ENCODE measurements around the gene GDNF.
A peak's percentile ranks its signal among the peaks of the same experiment; 100 is the strongest.

GDNF gene

DNA sequence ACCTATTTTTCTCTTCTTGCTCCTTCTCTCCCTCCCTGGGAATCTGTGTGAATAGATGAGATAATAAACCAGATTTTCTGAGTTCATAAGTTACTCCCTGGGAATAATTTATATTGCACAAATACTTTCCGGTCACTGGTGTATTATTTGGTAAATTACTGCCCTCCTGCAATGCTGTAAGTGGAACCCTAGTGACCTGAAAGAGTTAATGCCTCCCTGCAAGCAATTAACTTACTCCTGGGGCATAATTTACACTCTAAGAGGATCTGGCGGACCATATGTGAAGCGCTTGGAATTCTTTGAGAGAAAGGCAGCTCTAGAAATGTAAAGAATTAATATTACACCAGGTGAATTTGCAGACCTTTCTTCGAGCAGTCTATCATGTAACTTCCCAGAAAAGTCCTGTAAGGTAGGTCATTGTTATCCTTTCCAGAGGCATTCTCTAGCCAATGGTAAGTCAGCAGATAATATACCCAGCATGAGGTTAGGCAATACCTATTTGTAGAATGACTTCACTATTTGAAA lies 7.0 kb upstream of the GDNF start:
- no peak for DNase-seq (ENCODE audit: low read depth in 2 of 2)

DNA sequence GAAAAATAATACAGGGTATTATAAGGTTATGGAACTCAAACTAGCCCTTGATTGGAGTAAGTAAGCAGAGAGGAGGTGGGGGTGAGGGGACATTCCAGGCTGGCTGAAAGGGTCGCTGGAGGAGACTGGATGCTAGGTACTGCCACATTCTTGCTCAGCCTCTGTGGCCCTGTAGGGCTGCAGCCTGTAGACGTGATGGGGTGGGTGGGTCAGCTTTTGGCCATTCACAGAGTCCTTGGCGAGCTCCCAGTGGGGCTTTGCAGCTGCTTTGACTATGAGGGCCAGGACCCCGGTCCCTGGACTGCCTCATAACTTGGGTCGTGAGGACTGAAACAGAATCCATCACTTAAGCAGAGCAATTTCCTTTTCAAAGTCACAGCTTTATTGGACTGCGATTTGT lies 4.2 kb upstream of the GDNF start:
- no peak for DNase-seq (ENCODE audit: low read depth in 2 of 2)

DNA sequence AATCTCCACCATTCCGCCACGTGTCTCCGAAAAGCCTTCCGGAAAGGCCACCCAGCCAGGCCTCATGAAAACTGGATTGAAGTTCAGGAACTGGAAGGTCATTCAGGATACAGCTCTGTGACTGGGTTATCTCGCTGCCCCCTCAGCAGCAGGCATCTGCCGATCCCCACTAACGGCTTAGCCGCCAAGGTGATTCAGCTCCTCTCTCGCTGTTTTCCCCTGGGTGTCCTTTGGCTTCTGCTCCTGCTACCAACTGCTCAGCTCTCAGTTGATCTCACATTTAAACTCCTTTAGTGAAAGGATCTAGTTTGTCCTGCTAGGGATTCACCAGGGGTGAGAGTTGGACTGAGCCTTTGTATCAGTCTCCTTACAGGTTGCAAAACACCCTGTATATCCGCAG lies 2.2 kb upstream of the GDNF start:
- DNase-seq (ENCODE audit: low read depth in 2 of 2) = no peak

DNA sequence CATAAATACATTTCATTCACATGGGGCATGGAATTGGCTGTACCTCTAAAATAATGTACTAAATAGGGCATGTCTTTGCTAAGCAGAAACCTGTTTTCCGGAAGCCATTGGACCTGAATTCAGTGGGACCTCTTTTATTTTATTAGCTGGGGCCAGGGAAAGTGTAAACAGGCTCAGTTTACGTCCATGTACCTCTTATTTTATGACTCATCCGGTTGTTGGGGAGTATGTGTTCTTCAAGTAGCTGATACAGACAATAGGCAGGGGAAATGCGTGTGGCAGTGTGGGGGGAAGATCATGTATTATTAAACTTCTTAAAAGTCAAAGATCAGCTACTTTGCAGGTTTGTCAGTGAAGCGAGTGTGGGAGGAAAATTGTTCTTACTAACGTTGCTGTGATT lies 1.4 kb upstream of the GDNF start:
- DNase-seq (ENCODE audit: low read depth in 2 of 2) = no peak

DNA sequence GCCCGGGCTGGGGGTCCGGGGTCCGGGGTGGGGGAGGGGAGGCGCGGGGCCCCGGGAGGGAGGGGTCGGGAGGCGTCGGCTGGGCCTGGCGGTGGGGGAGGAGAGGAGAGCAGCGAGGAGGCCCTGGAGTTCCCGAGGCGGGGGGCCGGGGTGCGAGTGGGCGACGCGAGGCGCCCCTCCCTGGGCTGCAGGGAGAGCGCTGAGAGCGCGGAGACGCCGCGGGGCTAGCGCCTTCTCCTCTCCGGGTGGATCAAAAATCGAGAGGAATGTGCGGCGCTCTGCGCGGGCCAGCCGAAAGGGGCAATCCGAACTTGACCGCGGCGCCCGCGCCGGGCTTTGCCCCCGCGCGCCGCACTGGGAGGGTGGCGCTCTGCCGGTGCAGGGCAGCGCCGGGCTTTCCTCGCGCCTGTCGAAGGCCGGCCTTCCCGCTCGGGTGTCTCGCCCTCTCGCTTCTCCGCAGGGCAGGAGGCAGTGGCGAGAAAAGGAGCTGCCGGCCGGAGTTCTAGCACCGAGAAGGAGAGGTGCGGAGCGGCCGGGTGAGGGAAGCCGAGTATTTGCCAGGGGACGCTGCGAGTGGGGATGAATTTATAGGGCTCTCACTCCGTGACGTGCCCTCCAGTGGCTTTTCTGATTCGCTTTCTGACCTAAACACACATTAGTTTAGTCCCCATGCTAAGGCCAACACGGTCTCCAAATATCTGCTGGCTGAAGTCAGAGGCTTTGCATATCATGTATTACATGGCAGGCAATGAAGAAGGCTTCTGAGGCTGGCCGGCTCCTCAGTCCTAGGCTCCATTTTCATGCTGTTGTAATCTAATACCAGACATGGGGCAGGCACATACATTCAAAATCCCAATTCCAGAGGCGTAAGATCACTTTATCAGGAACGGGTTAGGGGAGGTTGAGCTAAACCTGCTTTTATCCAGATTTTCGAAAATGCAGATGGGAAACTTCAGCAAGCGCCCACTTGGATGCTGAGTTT lies 503 bp upstream of the GDNF start:
- no peak for DNase-seq (ENCODE audit: low read depth in 2 of 2)

DNA sequence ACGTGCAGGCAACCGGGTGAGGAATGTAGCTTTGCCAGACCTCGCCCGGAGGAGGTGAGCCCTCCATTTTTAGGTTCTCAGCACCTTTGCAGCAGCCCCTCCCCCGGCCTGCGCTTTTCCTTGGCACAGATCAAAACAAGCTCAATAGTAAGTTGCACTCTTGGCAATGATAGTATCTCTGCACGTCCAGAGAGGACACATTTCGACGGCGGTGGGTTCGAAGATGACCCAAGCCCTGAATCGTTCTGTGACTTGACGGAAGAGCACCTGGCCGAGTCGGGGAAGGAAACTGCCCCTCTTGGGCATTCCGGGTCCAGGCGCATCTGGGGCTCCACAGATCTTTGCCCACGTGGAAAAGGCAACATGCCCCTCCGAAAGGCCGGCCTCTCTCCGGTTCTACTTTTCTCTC lies 904 bp downstream of the GDNF start:
- no peak for DNase-seq (ENCODE audit: low read depth in 2 of 2)

DNA sequence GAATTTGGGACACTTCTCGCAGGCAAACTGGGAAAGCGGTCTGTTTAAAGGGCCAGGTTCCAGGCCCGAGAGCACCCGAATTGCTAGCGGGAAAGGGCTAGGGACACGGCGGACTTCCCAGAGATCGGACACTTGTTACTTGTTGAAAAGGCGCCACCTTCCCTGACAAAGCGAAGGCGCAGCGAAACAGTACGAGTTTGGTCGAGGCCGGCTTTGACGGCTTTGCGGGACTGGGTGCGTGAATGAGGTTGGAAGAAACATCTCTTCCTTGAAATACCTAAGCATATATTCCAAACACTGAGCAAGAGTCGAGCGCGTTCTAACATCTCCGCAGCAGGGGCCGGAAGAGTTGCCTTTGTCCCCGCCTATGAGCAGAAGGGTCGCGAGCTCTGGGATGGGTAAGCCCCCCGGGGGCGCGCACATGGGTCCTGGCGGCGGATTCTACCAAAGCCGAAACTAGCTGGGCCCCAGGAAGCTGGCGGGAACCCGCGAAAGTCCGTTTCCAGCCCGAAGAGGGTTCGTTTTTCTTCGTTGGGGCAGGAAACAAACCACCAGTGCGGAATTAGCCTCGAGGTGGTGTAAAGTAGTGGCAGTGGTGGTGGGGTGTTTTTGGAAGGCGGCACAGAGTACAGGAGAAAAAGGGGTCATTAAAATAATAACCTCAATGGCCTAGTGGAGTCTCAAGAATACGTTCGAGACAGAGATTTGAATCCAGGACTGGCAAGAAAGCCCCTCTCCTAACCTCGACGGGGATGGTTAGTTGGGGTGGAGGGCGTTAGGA lies 1.5 kb downstream of the GDNF start:
- no peak for DNase-seq (ENCODE audit: low read depth in 2 of 2)

DNA sequence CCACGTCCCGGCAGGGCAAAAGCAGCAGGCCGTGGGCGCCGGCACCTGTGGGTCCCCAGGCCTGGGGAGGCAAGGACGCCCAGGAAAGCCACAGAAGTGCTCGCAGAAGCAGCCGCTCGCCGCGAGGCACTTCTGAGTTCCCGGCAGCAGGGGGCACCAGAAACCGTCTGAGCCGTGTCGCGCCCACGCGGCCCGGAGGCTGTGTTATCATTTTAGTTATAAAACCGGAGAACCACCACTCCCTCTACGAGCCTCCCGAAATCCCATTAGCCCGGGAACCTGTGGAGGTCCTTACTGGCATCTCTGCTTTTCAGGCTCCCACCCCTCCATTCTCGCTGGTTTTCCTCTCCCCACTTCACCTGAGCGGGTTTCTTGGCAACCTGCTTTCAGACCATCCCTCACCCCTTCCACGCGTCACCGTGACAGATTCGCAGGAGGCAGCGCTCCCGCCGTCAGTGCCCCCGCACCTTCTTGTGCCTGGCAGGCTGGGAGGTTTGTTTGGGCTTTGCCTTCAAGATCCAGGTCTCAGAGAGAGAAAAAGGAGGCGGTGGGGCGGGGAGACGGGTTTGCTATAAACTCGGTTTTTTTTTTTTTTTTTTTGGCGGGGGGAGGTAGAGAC lies 2.3 kb downstream of the GDNF start:
- peak; percentile 45 to 74 for DNase-seq (ENCODE audit: low read depth in 2 of 2)

DNA sequence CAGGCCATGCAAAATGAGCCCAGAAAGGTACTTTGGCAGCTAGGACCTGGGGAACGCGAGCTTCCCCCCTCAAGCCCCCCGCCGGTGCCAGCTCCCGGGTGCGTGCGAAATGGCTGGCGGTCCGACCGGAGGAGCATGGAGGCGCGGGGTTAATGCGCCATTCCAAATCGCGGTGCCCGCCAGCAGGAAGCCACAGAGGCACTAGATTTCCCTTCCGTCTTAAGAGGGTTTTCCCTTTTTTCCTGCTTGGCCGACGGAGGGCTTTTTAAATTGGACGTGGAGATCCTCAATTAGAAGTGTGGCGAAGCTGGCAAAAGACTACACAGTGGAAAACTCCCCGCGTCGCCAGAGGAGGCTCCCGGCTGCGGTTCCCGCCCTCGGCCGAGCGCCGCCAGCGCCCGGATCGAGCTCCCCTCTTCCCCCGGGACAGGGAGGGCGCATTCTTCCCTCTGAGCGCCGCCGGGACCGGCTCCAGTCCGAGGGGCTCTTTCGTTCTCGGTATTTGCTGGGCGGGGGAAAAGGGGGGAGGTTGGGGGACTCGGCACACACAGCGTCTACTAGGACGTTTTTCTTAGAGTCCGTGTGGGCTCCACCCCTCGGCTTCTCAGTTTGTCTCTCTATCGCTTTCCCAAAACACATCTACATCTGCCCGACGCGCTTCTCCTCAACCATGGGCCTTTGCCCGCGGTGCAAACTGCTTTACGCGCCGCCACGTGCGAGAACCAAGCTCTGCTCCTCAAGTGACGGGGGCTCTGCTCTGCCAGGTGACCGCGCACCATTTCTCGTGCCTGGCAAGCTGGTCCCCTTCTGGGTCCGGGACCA lies 3.0 kb downstream of the GDNF start:
- no peak for DNase-seq (ENCODE audit: low read depth in 2 of 2)

DNA sequence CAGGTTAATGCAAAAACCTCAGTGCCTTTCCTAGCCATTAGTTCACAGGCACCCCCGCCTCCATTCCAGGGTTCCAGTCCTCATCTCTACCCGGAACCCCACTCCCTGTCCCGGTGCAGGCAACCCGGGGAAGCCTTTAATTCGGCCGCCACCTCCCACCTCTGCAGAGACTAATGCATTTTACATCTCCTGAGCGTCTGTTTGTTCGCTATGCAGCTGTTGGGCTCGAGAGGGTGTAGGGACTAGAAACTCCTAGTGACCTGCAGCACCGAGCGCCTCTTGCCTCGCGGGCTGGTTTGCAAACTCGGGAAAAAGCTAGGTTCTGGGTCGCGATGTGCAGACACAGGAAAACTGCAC lies 3.6 kb downstream of the GDNF start:
- no peak for DNase-seq (ENCODE audit: low read depth in 2 of 2)

DNA sequence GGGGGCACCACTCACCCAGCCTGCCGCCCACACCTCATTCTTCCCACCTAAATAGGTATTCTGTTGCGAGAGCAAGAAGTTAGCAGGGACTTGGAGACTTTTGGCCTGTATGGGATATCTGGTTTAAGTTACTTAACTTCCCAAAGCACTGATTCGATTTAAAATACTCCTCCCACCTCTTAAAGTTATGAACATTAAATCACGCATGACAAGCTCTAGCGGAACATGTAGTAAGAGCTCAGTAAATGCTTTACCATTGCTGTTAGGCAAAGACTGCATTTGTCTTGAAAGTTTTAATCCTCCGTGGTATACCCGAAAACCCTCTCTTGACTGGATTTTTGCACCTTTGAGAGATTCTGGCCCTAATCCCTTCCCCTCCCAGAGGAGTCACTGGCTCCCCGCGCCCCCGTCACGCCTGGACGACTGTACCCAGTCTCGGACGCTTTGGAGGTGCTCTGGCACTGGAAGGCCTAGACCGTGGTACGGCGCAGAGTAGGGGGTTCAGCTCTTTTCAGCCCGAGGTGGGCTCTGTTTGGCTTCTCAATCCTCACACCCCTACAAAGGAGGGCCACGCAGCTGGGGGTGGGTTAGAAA lies 4.4 kb downstream of the GDNF start:
- DNase-seq (ENCODE audit: low read depth in 2 of 2) = no peak

DNA sequence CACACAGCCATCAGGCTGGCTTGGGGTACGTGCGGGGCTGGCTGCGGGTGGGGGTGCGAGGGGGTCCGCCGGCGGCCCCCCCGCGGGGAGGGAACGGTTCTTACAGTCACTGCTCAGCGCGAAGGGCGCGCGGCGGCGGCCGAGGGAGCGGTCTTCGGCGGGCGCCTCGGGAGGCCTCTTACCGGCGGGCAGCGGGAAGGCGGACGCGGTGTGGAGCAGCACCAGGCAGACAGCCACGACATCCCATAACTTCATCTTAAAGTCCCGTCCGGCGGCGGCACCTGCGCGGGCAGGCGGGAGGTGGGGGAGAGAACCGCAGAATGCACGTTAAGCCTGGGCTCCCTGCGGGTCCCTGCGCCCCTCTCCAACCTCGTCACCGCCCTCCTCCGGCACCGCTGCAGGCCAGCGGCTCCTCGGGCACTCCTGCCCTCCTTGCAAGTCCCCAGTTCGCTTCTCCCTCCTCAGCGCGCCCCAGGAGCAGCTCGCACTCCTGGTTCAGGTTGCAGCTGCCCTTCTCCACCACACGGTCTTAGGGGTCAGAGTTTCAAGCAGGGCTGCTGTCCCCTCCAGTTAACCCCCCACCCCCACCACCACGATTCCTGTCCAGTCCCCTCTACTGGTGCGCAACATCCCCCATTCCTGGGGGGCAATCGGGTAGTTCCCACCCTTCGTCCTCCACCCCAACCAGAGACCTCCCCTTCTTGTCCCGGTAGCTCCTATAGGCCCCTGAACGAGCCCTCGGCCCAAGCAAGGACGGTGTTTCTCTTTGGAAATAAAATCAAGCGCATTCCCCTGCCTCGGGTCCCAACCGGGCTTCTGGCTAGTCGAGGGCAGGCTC lies 5.1 kb downstream of the GDNF start:
- DNase-seq (ENCODE audit: low read depth in 2 of 2) = no peak

DNA sequence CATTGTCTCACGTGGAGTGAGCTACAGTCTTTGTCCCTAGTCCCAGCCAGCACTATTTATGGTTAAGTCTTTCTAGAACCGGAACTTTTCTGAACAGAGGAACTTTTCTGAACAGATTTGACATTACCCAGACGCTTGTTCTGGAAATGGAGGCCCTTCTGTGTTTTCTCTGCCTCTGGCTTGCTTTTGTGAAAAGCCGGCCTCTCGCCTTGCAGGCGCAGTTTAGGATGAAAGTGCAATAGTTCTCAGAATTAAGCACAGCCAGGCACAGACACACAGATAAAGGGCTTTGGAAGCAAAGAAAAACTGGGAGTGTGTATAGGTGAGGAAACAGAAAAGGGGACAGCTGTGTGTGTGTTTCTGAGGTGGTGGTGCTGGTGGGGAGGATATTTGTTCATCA lies 5.9 kb downstream of the GDNF start:
- DNase-seq (ENCODE audit: low read depth in 2 of 2) = no peak

DNA sequence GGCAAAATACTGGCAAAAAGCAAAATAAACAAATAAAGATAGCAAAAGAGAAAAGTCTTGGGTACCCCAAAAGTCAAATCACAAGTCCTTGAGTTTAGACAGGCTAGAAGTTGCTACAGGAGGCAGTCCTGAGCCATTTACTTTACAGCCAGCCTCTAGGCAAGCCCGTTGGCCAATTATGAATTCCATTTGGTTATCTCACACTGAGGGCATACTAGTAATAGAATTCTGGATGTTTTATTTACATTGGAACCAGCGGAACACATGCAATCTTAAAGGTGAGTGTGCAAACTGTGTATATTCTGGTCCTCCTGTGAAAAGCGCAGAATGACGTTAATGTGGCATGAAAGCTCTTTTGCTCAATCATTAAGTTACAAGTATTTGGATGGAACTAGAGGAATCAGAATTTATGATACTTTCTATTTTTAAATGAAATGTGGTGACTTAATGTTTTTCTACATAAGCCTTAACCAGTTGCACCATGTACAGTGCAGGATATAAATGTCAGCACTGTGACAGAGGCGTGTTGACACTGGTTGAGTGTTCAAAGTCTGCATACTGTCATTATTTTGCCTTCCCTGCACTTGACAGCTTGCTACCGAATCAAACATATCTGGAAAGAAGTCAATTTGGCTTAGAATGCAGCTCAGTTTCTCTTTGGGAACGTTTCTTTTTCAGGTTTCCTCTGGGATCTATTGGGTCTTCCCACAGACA lies 7.9 kb downstream of the GDNF start:
- no peak for DNase-seq (ENCODE audit: low read depth in 2 of 2)

DNA sequence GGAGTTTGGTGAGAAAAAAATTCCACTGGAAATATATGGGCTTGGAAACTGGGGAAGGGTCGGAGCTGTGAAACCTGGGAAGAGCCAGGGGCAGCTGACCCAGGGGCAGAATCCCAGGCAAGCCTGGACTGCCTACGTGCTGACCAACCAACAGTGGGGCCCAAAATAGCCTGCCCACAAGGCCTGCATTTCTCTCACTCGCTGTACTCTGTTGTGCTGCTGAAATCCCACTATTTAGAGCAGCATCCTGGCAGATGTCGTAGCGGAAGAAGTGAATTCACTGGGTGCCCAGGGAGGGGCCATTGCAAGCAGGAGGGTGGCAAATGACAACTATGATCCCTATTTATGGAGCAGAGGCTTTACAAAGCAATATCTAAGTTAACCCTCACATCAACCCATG lies 9.5 kb downstream of the GDNF start:
- no peak for DNase-seq (ENCODE audit: low read depth in 2 of 2)

DNA sequence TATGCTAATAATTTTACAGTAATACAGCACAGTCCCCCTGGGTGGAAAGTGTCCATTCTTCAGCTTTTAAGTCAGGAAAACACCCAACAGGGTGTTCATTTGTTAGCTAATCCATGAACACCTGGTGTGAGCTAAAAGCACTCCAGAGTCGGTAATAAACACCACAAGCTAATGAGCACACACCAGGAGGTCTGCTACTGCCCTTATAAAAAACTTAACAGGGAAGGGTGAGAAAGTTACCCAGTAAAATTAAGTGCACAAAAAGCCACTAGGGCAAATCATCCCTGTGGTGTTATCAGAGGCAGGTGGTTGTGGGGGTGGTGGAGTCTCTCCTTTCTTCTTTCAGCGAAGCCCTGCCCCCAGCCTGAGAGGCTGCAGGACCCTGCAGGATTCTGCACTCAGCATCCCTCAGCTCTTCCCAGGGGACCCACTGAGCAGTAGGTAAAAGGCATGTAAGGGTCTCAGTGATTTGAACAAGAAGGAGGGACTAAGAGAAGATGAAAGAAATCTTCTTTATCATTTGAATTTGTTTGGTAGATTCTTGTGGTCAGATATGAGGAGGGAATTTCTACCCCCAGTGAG lies 14.4 kb downstream of the GDNF start:
- DNase-seq (ENCODE audit: low read depth in 2 of 2) = no peak

DNA sequence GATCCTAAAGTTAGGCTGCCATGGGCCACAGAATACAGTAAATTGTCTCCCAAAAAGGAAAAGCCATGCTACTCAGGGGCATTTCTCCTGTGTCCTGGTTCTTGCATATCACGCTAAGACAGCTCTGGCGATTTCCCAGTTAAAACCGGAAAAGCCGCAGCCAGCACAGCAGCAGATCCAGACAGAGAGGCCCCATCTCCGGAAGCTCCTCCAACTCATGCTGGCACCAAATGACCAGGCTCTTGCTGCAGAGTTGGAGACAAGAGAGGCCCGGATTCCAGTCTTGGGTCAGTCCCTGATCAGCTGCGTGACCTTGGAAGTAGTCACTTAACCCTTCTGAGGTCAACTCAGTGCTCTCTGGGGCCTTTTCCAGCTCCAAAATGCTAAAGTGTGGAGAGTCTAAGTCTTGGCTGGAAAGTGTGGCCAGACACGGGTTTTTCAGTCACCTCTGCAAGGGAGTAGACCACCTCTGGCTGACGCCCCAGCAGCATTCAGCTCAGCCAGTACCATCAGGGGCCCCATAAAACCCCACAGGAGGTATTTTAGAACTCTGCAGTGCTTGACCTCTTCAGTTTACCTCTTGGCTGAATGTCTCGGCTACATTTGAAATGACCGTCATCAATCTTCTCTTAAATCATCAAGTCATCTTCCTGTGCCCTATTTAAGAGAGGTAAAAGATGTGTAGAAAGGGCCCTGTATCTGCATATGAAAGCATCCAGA lies 16.2 kb downstream of the GDNF start:
- no peak for DNase-seq (ENCODE audit: low read depth in 2 of 2)

DNA sequence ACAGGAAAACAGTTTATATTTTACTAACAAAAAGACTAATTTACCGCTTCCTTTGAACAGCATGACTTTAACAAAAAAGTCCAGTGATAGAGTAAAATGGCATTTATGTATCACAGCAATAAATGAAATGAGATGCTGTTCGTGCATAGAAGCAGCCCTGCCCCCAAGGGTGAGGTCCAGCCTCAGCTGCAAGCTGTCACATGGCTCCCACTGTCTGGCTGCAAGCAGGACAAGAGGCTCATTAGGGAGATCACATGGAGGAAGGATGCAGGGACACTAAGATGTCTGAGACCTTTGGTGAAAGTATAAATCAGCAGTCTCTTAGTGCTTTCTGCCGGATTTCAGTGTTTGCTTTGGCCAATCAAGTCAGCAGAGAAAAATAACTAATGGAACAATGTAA lies 23.0 kb downstream of the GDNF start:
- no peak for DNase-seq (ENCODE audit: low read depth in 2 of 2)

DNA sequence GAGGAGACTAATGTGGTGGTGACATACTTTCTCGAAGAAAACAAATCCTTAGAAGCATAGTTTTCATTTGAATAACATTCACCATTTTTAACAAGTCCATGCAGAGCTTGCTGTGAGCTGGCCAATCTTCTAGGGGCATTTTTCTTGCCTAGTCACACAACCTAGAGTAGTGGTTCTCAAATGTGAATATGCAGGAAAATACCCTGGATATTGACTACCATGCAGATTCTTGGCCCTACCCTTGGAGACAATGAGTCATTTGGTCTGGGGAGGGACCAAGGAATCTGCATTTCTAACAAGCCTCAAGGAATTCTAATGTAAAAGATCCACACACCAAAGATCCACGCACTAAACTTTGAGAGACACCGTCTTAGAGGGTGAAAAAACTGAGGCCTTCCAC lies 23.5 kb downstream of the GDNF start:
- DNase-seq (ENCODE audit: low read depth in 2 of 2) = no peak

Data from activated CD4-positive, alpha-beta T cell treated with anti-CD3 and anti-CD28 coated beads for 24 hours (primary cell).